ENCODE data around the gene TMEM131L.
A peak's percentile ranks its signal among the peaks of the same experiment; 100 is the strongest.

The TMEM131L gene

DNA sequence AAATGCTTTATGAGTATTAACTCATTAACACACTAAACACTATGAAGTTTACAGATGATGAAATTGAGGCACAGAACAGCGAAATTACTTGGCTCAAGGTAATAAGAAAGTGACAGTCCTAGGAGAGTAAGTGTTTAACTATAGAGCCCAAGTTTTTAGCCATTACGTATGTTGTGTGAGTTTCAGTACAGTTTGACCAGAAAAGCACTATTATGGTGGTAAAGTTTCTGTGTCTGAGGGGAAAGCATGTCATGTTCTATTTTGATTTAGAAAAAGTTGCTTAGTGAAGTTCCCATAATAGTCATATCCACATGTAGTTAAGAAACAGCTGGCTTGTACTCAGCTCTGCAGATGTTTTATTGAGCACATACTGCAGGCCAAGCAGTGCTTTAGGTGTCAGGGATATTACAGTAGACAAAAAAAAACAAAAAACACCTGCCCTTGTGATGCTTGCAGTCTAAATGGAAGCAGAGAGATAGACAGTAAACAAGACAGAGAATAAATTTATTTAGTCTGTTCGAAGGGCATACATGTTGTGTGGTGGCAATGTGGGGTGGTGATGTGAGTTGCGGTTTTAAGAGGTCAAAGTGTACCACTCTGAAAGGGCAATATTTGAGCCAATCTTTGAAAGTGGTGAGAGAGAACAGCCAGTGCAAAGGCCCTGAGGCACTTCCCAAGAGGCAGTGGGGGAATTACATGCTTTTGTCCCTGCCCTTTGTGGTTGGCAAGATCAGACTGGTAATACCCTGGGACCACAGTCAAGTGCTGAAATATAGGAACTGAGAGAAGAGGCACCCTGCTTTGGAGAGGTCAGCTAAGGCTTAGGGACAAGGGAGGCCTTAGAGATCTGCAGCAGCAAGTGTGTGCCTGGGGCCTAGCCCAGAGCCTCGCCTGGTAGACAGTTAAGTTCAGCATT lies 6.2 kb downstream of the TMEM131L start:
- DNase-seq (ENCODE audit: low read depth): no peak

DNA sequence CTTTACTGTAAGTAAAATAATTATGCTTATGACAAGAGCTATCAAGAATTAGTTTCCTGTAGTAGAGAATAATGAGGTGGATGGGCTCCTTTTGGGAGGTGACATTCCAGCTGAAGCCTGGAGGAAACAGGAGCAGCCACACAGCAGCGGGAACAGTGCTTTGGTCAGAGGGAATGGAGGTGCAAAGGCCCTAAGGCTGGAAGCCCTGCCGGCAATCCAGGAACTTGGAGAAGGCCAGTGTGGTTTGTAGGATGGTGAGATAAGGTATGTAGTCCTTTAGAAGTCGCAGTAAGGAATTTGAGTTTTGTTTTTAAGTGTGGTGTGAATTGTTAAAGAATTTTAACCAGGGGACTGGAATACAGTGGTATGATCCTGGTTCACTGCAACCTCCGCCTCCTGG lies 8.1 kb downstream of the TMEM131L start:
- no peak for DNase-seq (ENCODE audit: low read depth)

DNA sequence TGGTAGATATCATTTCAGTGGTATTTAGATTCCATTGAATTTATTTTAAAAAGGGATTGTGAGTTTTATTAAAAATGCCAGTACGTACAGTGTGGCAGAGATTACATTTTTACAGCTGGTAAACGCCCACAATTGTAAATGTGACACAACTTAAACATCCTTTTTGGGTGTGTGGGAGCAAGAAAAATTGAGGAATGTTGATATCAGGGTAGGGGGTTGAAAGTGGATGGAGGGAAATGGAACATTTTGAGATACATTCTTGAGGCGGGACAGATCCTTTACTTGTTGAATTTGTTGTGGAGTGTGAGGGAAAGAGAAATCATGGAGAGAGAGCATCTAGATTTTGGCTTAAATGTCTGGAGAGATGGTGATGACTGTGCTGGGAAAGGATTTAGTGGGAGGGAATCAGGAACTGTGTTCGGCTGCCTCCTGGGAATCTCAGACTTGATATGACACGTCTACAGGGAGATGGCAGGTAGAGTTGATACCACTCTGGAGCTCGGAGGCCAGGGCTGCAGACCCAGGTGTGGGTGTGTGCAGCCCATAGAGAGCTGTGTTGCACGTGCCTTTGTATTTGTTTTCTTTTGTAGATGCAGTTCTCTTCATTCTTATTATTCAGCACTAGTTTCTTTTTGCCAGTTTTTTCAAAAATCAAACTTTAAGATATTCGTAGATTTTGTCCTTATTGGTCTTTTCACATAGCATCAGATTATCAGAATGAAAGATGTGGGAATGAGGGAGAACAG lies 10.8 kb downstream of the TMEM131L start:
- no peak for DNase-seq (ENCODE audit: low read depth)

DNA sequence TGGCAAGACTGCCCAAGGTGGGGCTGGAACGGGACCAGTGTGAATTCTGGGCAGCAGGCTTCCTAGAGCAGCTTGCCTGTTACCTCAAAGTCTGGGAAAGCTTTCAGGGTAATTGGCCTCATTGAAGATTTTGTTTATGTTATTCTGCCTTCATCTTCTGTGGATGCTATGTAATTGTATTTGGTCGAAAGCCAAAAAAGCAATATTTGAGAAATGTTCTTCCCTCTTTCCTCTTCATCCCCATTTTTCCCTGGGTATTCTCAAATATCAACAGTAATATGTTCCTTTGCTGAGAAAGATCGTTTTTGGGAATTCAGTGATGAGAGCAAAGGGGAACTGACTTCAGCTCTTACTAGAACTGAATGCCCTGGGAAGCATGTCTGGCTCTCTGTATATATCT lies 12.9 kb downstream of the TMEM131L start:
- no peak for DNase-seq (ENCODE audit: low read depth)

DNA sequence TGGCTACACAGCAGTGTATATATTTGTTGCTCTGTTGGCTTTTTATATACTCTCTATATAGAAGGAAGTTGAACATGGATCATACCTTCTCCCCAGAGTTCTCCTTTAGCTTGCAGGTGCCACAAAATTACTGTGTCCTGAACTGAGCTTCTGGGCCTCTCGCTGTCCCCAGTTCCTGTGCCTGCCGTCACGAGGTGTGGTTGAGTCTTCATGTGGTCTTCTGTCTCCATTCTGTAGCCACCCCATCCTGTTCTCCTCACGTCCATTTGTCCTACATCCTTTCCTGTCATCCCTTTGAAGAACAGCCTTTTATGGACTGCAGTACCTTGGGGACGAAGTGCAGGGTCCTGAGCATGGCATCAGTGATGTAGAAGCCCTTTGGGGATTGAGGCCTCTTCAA lies 14.5 kb downstream of the TMEM131L start:
- no peak for DNase-seq (ENCODE audit: low read depth)

DNA sequence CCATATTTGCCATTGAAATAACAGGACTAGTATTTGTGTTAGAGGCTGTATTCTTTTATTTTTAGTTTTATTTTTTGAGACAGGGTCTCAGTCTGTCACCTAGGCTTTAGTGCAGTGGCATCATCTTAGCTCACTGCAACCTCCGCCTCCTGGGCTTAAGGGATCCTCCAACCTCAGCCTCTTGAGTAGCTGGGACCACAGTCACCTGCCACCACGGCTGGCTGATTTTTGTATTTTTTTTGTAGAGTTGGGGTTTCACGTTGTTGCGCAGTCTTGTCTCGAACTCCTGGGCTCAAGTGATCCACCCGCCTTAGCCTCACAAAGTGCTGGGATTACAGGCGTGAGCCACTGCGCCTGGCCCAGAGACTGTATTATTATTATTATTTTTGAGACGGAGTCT lies 15.3 kb downstream of the TMEM131L start:
- no peak for DNase-seq (ENCODE audit: low read depth)

DNA sequence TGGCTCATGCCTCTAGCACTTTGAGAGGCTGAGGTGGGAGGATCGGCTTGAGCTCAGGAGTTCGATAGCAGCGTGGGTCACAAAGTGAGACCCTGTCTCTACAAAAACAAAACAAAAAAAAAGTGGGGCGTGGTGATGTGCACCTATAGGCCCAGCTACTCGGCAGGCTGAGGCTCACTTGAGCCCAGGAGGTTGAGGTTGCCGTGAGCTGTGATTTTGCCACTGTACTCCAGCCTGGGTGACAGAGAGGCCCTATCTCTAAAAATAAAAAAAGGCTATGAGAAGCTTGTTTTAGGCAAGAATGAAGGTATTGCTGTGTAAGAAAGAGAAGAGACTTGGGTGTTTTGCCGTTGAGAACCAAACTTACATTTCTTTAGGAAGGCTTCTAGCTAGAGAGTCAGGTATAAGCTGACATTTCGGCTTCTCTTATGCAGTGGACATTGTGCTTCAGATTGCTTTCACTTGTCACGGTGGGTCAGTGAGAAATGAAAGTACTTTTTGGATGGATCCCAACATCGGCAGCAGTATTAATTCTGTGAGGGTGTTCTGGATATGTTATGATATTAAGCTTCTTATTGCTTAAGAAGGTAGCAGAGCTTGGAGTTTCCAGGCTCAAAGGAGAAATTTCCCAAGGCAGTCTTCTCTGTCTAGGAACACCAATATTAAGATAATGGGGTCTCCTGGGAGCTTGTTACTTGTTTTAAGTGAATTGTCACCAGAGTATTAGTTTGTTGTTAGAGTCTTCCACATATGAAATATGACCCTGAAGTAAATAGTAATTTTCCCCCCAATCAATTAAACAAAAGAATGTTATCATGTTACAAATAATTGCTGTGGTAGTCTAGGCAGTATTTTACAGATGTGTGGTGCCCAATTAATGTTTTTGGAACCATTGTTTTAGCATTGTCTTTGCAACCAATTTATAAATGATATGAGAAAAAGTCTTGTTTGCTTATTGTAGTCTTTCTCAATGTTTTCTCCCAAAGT lies 17.6 kb downstream of the TMEM131L start:
- DNase-seq (ENCODE audit: low read depth): no peak

DNA sequence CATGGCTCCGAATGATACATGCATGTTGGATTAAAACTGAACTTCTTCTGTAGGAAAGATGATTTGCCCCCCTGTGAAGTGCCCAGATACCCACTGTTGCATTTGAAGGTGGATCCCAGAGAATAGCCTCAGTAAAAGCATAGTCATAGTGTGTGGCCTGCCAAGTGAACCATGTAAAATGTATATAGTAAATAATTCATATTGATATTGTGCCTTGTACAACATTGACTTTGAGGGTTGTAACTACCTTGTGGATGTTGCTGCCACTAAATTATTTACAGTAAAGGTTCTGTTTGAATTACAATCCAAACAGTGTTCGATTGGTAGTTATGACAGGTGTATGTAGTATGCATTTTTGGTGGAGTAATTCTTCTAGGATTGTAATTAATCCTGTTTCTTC lies 19.2 kb downstream of the TMEM131L start:
- no peak for DNase-seq (ENCODE audit: low read depth)

DNA sequence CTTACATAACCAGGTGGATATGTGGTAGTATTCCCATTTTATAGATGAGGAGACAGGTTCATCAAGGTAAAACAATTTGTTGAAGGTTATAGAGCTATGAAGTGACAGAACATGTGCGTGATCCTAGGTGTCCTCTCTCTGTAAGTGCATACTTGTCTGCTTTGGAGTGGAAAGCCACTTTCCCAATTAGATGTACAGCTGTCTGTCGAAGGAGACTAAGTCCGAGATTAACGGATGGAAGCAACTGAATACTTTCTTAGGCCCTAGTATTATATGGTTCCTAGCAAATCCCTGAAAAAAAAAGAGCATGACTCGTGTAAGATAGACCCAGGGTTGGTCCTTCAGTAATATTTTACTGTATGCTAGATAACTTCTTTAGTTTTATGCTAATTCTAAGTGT lies 19.7 kb downstream of the TMEM131L start:
- no peak for DNase-seq (ENCODE audit: low read depth)

DNA sequence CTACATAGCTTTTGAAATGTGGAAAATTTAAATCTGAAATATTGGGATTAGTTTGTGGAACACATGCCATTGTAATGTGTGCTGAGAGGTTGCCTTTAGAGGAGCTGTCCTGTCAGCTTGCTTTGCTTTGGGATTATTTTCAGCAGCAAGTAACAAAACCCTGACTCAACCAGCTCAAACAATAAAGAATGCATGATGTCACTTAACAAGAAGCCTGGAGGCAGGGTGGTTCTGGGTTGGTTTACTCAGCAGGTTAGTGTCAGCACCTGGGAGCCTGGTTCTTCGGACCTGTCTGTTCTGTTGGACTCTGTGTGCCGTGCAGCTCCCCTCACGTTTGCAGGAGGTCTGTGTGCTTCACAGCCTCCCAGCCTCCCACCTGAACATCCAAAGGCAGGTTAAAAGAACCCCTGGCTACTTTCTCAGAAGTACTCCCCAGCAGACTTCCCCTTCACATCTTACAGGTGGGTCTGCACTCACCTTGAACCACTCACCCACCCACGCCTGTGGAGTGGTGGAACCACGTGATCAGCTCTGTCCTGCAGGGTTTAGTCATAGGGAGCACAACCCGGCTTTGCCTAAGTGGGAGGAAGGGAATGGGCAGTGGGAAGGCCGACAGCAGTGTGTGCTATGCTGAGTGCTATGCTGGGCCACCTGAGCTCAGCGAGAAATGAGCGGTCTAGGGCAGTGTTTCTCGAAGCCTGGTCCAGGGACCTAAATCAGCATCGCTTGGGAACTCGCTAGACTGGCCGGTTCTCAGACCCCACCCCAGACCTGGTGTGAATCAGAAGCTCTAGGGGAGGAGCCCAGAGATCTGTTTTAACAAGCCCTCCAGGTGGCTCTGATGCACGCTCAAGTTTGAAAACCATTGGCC lies 20.4 kb downstream of the TMEM131L start:
- no peak for DNase-seq (ENCODE audit: low read depth)

DNA sequence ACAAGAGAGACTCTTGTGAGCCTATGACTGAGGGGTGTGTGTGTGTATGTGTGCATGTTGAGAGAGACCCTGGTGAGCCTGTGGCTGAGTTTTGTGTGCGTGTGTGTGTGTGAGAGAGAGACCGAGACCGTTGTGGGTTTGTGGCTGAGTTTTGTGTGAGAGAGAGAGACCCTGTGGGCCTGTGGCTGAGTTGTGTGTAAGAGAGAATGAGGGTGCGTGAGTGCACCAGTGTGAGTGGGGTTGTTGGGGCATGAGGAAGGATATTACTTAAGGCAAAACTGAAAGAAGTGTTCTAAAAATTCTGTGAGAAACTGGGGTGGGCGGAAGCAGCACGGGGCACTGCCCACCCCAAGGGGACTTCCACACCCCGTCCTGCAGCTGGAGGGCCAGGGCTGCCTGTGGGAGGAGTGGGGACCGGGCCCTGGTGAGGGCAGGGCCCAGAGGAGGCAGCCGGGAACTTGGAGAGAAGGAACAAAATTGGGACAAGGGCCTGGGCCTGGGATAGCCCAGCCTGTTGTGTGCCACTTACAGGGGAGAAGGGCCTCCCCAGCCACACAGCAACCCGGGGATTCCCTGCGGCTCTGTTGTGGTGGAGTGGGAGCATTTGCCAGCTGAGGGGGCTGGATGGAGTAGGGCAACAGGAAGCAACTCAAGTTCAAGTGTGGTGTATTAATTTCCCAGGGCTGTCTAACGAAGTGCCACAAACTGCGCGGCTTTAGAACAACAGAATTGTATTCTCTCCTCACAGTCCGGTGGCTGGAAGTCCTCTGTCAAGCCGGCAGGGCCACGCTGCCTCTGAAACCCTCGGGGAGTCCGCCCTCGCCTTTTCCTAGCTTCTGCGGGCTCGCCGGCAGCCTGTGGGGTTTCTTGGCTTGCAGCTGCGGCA lies 22.1 kb downstream of the TMEM131L start:
- peak; percentile 72 for DNase-seq (ENCODE audit: low read depth)

DNA sequence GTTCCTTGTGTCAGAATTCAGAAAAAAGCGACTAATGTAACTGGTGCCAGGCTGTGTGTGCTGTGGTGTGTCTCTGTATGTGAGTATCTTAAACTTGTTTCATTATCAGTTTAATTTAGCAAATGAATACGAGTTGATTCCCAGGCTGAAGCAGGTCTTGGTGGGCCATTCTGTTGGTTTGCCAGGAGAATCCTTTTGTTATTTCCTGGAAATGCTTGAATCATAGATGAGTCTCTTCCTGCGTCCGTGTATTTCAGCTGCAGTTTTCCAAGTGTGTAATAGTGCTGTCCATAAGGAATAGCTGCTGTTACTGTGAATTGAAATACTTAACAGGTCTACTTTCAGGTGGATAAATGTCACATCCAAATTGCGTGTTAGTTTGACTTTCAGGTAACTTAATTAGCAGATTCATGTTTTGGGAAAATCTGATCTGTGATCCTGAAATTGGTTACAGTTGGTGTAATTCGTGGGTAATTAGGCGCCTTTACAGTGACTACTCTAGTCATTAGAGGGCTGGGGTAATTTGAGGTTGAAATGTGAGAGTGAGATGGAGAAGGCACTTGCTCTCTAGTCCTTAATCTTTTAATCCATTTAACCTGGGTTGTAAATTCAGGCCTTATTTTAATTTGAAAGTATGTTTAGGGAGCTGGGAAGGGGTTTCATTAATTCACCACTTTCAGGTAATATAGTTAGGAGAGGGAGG lies 23.8 kb downstream of the TMEM131L start:
- DNase-seq (ENCODE audit: low read depth): no peak

DNA sequence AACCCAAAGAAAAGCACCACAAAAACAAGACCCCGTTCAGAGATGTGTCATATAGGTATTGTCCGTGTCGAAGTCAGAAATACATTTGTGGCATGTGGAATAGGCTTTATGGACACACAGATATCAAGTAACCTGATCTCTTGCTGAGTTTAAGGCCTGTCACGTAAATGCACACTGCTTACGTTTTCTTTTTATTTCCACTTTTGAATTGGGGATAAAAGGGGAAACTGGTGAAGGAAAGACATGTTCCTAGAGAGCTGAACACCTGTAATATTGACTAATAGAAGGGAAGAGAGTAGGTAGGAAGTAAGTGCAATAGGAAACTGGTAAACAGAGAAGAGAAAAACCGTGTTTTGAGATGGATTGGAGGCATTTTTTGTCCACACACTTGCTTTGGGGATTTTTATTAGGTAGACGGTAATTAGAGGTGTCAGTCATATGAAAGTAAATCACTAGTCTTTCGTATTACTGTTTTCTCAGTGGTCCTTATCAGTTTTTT lies 24.9 kb downstream of the TMEM131L start:
- no peak for DNase-seq (ENCODE audit: low read depth)

DNA sequence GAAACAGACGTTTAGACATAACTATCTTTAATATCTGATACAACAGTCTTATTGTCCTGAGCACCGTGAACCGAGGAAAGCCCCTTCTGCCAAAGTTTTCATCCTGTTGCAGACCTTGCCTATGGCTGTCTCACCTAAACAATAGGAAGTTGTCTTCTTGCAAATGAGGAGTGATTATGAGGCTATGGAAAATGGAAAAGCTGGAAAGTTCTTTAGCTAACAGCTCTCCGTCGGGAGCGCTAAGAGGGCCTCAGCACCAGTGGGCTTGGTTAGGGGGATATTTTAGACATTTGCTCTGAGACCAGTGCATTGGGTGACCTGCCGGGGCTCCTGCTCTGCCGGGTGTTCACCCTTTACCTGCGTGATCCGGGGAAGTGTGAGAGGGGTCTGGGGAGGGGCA lies 28.4 kb downstream of the TMEM131L start:
- DNase-seq (ENCODE audit: low read depth): no peak

DNA sequence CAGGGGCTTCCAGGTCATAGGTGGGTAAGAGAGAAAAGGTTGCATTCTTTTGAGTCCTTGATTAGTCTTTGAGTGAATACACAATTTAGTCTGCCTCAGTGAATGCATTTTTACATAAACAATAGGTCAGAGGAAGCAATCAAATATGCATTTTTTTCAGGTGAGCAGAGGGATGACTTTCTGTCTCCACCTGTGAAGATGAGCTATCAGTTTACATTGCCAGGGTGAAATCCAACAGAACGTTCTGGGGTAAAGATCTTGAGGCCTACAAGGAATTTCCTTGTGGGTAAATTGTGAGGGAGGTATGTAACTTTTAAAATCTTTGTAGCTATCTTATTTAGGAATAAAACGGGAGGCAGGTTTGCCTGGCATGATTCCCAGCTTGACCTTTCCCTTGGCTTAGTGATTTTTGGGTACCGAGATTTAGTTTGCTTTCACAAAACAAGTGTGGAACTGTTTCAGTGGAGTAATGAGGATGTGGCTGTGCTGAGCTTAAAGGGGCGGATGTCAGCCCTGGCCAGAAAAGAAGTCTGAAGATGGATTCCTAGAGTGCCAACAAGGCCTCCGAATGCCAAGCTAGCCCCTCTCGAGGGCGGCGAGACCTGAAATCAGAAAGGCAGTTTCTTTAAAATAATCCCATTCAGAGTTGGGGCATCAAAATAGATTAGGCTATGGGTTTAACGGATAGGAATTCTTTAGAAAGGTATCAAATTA lies 29.5 kb downstream of the TMEM131L start:
- no peak for DNase-seq (ENCODE audit: low read depth)

DNA sequence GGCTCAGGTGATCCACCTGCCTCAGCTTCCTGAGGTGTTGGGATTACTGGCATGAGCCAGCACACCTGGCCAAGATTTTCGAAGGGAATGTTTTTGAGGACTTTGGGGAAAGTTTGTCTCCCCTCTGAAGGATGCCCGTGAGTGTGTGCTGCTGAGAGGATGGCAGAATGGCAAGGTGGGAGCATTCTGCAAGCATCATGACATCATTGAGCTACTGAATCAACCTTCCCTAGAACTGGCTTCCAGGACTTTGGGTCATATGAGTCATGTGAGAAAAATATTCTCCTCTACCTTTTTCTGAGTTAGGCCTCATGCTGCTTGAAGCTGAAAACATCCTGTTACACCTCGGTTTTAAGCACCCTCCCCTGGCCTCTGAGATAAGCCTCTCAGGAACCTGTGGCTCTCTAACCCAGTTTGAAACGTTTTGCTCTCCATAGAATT lies 31.0 kb downstream of the TMEM131L start:
- DNase-seq (ENCODE audit: low read depth): peak; percentile 45

DNA sequence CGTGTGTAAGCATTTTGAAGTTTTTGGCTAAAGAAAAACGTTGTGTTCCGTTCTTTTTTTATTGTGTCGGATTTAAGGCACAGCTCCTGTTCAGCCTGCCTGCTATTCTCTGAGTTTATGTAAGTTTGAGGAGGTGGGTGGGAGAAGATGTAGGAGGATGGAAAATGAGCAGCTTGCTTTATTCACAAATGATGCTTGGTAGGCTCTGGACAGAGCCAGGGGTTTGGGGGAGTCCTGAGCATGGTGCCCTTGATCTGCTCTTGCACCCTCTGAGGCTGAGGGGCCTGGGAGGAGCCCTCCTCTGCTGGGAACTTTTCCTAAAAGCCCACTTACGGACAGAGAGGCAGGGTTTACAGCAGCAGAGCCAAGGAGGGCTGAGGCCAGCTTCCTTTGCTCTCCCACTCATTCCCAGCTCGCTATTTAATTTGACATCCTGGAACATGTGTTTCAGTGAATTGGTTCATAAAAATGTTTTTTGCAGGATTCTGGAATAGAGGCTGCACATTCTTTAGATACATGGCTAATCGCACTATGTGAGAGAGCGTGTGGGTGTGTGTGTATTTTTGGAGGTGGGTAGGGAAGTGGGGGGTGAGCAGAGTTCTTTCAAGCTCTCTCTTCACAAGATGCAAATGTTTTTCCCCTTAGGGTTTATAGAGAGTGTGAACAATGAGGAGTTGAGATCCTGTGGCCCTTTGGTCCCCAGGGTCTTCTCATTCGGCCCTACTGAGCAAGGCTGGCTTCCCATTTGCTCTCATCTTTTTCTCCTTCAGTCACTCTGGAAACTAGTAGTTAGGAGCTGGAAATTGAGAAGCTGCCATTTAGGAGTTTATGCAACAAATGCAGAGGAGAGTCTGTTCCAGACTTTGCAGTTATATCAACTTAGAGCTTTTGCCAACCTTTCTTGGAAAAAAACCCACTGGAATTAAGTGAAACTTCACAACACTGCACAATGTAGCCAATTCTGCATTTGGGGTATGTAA lies 32.1 kb downstream of the TMEM131L start:
- DNase-seq (ENCODE audit: low read depth): no peak
